Measurements from ENCODE around the gene PGRMC1. TPM values are rescaled to one million over a fixed set of nuclear protein-coding genes. Genes with fewer than 3 reads are reported as not detected.
A peak's percentile ranks its signal among the peaks of the same experiment; 100 is the strongest.

PGRMC1 gene
- 100 to 1,000 TPM; 156 to 171 TPM for total RNA-seq

DNA sequence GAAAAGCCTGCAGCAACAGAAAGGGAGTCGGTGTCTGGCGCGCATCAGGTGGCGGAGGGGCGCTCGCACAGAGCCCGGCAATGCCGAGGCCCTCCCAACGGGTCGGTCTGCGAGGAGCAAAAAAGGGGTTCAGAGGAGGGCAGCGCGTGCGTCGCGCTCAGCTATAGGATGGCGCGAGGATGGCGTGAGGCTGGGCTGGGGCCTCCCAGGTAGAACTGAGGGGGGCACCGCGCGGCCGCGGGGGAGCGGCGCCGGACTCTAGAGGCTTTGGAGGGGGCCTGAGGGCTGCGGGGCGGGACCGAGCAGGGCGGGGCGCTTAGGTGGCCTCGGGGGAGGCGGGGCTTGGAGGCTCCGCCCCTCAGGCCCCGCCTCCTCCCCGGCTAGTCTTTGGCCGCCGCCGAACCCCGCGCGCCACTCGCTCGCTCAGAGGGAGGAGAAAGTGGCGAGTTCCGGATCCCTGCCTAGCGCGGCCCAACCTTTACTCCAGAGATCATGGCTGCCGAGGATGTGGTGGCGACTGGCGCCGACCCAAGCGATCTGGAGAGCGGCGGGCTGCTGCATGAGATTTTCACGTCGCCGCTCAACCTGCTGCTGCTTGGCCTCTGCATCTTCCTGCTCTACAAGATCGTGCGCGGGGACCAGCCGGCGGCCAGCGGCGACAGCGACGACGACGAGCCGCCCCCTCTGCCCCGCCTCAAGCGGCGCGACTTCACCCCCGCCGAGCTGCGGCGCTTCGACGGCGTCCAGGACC lies at the start of gene PGRMC1:
Gene PGRMC1 (plus strand): TSS at position 414 of the 751 bp plus-strand sequence. CDS start 79 bp downstream, at position 493.
- H3K36me3 ChIP-seq = no peaks in the 10 kb centered on the region
- no peaks in the 10 kb centered on the region for H3K4me1 ChIP-seq (replicated peaks)
- DNase-seq (ENCODE audit: low spot score) = peak; percentile 72
- intact Hi-C loops (cut with DNase I) = loop anchor here (10.0 kb wide), 1 partner anchor 169 kb away; no protein-coding TSS in a partner anchor
- no peaks in the 10 kb centered on the region for H3K9me3 ChIP-seq
- peak within 1 kb of the TSS; percentile 79 to 84 for H3K27ac ChIP-seq
- TF ChIP-seq, protein P1, sequence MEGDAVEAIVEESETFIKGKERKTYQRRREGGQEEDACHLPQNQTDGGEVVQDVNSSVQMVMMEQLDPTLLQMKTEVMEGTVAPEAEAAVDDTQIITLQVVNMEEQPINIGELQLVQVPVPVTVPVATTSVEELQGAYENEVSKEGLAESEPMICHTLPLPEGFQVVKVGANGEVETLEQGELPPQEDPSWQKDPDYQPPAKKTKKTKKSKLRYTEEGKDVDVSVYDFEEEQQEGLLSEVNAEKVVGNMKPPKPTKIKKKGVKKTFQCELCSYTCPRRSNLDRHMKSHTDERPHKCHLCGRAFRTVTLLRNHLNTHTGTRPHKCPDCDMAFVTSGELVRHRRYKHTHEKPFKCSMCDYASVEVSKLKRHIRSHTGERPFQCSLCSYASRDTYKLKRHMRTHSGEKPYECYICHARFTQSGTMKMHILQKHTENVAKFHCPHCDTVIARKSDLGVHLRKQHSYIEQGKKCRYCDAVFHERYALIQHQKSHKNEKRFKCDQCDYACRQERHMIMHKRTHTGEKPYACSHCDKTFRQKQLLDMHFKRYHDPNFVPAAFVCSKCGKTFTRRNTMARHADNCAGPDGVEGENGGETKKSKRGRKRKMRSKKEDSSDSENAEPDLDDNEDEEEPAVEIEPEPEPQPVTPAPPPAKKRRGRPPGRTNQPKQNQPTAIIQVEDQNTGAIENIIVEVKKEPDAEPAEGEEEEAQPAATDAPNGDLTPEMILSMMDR (IDR thresholded peaks at IDR 0.05) = no peak
- TF ChIP-seq POLR2A (IDR thresholded peaks at IDR 0.05) (peak; percentile 76), POLR2AphosphoS5 (IDR thresholded peaks at IDR 0.05) (peak; percentile 84)
- H3K27me3 ChIP-seq (replicated peaks; ENCODE audit: insufficient read depth) = no peaks in the 10 kb centered on the region
- 1% methylated on average over 57 of the region's 82 CpGs for WGBS
- peak within 1 kb of the TSS; percentile 59 to 69 for H3K4me3 ChIP-seq

DNA sequence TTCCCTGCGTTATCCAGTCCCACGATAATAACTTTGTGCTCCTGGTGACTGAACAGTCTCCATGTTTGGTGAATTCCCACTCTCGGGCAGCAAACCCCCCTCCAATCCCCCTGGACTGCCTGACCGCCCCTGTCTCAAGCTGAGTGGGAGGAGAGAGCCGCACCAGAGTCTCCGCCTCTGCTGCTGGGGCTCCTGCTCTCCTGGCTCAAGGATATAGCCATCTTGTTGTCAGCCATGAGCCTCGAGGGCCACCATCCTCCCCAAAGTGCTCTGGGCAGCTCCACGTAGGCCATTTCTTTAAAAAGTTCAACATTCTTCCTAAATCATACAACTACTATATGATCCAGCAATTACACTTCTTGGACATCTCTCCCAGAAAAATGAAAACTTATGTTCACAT lies 49.3 kb upstream of the PGRMC1 start:
- H3K4me3 ChIP-seq = no peak overlapping the region
- H3K36me3 ChIP-seq = no peaks in the 10 kb centered on the region
- no peak overlapping the region for H3K27ac ChIP-seq
- WGBS = 77% methylated on average over 7 of the region's 8 CpGs
- no peak for DNase-seq (ENCODE audit: low spot score)
- TF ChIP-seq, protein P1 (IDR thresholded peaks at IDR 0.05) = no peak
- TF ChIP-seq POLR2AphosphoS5 (IDR thresholded peaks at IDR 0.05) = no peak
- TF ChIP-seq POLR2A (IDR thresholded peaks at IDR 0.05) = no peak
- no peaks in the 10 kb centered on the region for H3K4me1 ChIP-seq (replicated peaks)
- no peaks in the 10 kb centered on the region for H3K9me3 ChIP-seq
- intact Hi-C loops (cut with DNase I) = no loop called here
- H3K27me3 ChIP-seq (replicated peaks; ENCODE audit: insufficient read depth) = no peaks in the 10 kb centered on the region

- H3K27me3 ChIP-seq (replicated peaks; ENCODE audit: insufficient read depth) = no peaks in the 10 kb centered on the region
- DNase-seq (ENCODE audit: low spot score) = no peak
- intact Hi-C loops (cut with DNase I) = no loop called here
- no peaks in the 10 kb centered on the region for H3K36me3 ChIP-seq
- H3K27ac ChIP-seq = no peak overlapping the region
- H3K4me1 ChIP-seq (replicated peaks) = no peaks in the 10 kb centered on the region
- no peaks in the 10 kb centered on the region for H3K9me3 ChIP-seq
- TF ChIP-seq, protein P1 (IDR thresholded peaks at IDR 0.05) = no peak
- no peak for TF ChIP-seq POLR2AphosphoS5 (IDR thresholded peaks at IDR 0.05)
- TF ChIP-seq POLR2A (IDR thresholded peaks at IDR 0.05) = no peak
- H3K4me3 ChIP-seq = no peak overlapping the region
- WGBS = 62% methylated on average over 4 of the region's 4 CpGs
Observed at GRCh38 chrX:119187298-119187697, 48.8 kb upstream of the PGRMC1 start.

DNA sequence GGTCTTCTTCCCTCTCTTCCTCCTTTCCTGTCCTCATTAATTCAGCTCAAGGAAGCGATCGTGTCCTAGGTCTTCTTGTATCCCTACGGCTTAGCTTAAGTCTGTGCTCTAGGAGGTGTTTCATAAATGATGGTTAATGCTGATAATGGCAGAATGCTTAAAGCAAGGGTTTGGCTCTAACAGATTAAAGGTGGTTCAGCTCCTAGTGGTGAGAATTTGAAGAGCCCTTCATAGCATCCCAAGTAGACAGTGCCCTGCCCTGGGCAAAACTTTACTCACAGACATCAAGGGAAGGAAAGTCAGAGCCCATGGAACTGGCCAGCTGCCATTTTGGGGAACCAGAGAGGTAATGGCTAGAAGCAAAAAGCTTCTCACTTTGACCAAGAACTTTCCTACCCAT lies 47.0 kb upstream of the PGRMC1 start:
- intact Hi-C loops (cut with DNase I) = no loop called here
- DNase-seq (ENCODE audit: low spot score) = no peak
- no peak overlapping the region for H3K27ac ChIP-seq
- WGBS = 74% methylated on average over 3 of the region's 3 CpGs
- no peaks in the 10 kb centered on the region for H3K36me3 ChIP-seq
- H3K4me1 ChIP-seq (replicated peaks) = no peaks in the 10 kb centered on the region
- no peaks in the 10 kb centered on the region for H3K27me3 ChIP-seq (replicated peaks; ENCODE audit: insufficient read depth)
- H3K9me3 ChIP-seq = no peaks in the 10 kb centered on the region
- H3K4me3 ChIP-seq = no peak overlapping the region
- TF ChIP-seq POLR2AphosphoS5 (IDR thresholded peaks at IDR 0.05) (no peak), POLR2A (IDR thresholded peaks at IDR 0.05) (no peak)
- TF ChIP-seq, protein P1 (IDR thresholded peaks at IDR 0.05) = no peak

- no peak overlapping the region for H3K27ac ChIP-seq
- H3K9me3 ChIP-seq = no peaks in the 10 kb centered on the region
- no peak overlapping the region for H3K4me3 ChIP-seq
- H3K27me3 ChIP-seq (replicated peaks; ENCODE audit: insufficient read depth) = no peaks in the 10 kb centered on the region
- DNase-seq (ENCODE audit: low spot score) = no peak
- H3K4me1 ChIP-seq (replicated peaks) = no peaks in the 10 kb centered on the region
- intact Hi-C loops (cut with DNase I) = no loop called here
- 63% methylated on average over 3 of the region's 4 CpGs for WGBS
- H3K36me3 ChIP-seq = no peaks in the 10 kb centered on the region
- TF ChIP-seq, protein P1 (IDR thresholded peaks at IDR 0.05) = no peak
Observed at GRCh38 chrX:119189595-119189994, 46.5 kb upstream of the PGRMC1 start.

Measured in prostate gland (tissue), 2 donors.